Measurements from ENCODE around the gene MED26.

The MED26 gene

DNA sequence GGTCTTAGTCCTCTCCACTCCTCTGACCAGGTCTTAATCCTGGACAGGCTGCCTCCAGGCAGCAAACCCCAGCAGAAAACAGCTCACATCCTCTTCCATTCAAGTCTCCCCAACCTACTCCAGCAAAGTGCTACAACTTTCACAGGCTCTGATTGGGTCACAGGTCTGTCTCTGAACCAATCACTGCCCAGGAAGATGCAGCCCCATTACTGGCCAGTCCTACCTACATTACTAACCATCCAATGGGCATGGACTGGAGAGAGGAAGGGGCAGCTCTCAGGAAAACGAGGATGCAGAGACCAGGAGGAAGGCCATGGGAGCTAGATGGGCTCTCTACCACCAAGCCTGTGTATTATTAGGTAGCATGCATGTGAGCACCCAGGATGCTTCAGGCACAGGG, 12.2 kb downstream of the MED26 start:
- DNase-seq (ENCODE audit: low read depth in 3 of 3), result no peak

DNA sequence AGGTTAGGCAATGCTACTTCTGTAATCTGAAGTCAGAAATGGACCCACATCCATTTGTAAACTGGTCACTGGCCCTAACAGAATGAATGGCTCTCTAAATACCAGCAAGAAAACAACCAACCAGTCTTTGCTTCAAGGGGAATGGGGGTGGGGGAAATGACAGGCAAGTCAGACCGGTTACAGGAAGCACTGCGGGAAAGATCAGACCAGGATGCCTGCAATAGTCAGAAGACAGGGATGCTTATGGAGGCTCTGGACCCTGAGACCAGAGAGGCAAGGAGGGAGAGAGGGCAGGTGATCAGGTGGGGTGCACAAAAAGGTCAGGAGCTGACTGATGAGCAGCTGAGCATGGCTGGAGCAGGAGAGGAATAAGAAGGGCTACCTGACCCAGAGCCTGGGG, 13.1 kb downstream of the MED26 start:
- no peak for DNase-seq (ENCODE audit: low read depth in 3 of 3)

DNA sequence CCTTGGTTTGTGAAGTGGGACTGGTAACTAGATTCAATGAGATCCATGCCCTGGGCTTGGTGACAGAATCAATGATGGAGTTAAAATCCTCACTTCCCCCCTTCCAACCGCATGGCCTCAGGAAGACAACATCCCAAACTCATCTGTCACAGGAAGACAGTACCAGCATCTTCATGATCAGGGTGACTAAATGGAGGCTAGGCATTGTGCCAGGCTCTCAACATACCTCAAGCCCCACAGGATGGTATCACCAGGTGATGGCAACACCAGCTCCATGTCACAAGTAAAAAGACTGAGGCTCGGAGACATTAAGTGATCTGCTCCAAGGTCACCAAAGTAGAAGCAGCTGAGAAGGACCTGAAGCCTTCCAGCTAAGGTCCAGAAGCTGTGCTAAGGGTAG, 14.2 kb downstream of the MED26 start:
- DNase-seq (ENCODE audit: low read depth in 3 of 3), result no peak

DNA sequence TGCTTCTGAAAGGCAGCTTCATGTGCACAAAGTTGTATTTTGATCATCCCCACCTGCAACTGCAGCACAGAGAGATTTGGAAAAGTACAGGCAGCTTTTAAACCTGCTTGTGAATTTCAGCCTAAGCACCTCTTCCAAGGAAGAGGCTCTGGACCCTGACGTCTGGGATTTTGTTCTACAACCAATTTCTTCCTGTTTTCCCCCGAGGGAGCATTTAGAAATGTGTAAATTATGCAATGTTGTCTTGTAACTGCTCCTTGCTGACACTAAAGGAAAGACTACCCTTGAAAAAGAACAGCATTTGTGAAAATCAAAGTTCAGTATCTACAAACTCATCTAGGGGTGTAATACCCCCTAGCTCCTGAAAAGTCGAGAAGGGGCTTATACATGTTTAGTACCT, 15.4 kb downstream of the MED26 start:
- DNase-seq (ENCODE audit: low read depth in 3 of 3), result no peak

DNA sequence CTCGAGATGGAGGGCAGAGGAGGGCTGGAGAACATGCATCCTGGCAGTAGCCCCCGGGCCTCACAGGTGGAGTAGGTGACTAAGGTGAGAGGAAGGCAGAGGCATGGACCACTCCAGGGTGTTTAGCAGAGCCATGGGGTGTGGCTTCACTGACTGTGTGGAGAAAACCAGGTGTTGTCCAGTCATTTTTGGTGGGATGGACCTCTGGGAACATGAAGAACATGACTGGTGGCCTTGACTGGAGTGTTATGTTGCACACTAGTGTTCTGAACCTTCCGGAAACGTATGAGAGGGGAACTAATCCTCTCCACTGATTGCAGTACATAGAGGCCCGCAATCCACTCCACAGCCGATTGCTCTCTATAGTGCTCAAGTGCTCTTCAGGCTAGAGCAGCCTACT, 16.9 kb downstream of the MED26 start:
- no peak for DNase-seq (ENCODE audit: low read depth in 3 of 3)

DNA sequence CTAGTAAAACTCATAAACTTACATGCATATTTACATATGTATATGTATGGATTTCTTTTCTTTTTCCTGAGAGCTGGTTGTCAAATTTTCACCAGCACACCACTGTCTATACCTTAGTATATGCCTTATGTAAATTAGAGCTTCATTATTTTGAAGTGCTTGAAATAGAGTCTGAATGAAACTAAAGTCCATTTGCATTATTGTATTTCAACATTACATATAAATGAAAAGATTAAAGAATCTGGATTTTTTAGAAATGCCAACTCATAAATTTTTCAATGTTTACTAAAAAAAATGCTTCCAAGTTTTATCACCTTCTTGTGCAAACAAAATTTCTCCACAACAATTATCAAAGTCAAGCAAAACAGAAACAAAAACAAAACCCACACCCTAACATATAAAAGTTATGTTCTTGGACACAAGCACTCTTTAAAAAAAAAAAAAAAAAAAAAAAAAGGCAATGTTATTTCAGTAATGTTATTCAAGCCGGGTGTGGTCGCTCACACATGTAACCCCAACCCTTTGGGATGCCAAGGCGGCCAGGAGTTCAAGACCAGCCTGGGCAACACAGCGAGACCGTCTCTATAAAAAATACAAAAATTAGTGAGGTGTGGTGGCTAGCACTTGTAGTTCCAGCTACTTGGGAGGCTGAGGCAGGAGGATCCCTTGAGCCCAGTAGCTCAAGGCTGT, 18.3 kb downstream of the MED26 start:
- no peak for DNase-seq (ENCODE audit: low read depth in 3 of 3)

DNA sequence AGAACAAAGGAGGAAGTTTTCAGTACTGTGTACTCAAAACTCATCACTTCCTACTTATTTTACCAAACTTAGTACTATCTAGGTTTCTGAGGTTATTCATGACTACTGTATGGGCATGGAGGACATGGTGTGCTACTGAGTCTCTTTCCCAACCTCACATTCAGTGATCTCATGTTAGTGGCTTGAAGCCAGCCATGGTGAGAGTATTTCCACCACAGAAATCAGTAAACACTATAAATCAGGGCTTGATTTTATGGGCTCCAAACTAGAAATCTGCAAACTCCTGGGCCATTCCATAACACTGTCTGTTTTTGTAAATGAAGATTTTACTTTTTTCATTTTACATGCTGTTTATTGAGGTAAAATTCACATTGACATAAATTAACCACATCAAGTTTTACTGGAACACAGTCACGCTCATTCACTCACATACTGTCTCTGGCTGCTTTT, 19.7 kb downstream of the MED26 start:
- no peak for DNase-seq (ENCODE audit: low read depth in 3 of 3)

DNA sequence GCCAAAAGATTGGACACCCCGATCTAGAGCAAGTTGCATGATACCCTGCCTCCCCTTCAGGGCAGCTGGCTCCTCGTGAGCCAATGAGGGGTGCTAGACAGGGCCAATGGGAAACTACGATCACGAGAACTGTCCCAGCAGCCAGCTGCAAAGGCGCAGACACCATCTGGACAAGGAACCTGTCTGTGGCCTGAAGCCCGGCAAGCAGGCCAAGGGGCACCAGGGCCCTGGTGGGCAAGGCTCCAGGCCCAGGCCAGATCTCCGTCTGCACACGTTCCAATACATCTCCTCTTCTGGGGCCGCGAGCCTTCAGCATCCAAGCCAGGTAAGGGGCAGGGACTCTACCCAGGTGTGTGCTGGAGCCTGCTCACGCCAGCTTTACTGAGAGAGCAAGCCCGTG, 20.2 kb downstream of the MED26 start:
- DNase-seq (ENCODE audit: low read depth in 3 of 3), result no peak

DNA sequence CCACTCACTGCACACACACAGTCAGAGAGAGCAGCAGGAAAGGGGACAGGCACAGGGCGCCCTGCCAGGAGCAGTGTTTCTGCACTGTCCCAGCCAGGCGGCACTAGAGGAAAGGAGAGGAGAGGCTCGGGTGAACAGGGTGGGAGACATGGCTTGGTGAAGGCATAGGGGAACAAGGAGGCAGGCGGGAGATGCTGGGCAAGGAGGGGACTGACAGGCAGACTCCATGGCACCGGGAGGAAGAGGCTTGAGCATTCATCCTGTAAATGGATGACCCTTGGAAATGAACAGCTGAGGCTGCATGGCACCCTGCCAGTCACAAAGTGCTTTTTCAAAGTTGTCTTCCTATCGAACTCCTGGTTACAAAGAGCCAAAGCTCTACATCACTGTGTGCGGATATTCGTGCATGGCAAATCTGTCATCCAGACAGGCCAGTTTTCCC, 22.4 kb downstream of the MED26 start:
- DNase-seq (ENCODE audit: low read depth in 3 of 3), result no peak

DNA sequence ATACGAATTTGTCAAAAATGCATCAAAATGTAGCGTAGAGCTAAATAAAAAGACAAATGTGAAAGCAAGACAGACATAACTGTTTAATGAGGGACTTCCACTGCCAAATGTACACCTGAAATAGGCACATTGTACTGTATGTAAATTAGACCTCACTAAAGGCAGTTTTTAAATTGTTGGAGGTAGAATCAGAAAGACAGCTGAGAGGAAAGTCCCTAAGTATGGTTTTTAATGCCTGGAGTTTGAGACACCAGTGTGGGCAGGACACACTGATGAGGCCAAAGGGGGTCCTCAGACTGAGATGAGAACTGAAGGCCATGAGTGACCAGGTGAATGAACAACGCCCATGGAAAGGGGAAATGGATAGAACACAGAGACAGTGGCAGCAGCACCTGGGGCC, 22.9 kb downstream of the MED26 start:
- DNase-seq (ENCODE audit: low read depth in 3 of 3), result no peak

DNA sequence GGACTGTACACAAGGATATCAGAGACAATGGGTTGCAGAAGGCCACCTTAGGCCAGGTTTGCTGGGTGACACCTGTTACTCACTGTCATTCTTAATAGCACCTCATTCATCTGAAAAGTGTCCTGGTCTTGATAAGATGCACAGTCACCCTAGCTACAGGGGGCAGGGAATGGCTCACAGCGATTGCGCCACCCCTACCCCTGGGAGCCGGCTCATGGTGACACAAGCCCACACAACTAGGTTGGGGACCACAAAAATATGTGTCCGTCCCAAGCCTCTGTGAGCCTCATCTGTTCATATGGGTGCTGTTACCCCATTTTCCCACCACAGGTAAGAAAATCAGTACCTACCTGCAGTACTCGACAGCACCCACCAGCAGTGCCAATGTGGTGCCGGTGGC, 23.4 kb downstream of the MED26 start:
- no peak for DNase-seq (ENCODE audit: low read depth in 3 of 3)

DNA sequence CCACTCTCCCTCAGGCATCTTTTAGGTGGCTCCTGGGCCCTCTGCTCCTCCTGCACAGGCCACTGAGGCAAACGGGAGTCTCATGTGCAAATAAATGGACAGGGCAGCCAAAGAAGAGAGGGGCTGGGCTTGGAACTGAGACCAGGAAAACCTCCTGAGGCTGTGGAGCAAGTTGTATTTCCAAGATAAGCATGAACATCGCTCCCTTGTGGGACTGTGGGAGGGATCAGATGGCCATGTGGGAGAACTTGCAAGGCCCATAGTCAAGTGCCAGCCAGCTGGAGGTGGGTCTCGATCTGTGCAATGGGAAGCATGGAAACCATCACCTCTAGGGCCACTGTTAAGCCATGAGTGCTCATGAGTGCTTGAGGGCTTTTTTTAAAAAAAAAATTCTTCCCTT, 24.9 kb downstream of the MED26 start:
- no peak for DNase-seq (ENCODE audit: low read depth in 3 of 3)

DNA sequence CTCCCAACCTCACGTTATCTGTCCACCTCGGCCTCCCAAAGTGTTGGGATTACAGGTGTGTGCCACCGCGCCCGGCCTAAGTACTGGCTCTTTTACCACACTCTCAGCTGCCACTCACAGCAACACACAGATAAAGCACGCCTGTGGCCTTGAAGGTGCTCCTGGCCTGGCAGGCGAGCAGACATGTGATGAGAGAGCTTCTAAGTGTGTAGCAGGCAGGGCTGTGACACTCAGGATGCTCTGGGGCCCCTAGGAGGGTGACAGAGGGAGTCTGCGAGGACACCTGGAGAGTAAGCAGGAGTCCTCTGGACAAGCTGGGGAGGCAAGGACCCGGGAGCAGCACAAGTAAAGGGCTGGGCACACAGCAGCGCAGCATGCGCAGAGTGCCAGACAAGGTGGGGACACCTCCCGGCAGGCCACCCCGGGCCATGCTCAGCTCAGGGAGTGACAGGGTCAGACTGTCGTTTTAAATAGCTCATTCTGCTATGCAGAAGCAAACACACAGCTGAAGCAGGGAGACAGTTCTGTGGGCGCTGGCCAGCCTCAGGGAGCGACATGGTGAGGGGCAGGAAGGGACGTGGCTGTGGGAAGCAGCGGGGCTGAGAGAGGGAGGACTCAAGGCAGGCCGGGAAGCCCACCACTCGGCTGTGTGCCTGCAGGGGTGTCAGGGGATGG, 26.5 kb downstream of the MED26 start:
- no peak for DNase-seq (ENCODE audit: low read depth in 3 of 3)

DNA sequence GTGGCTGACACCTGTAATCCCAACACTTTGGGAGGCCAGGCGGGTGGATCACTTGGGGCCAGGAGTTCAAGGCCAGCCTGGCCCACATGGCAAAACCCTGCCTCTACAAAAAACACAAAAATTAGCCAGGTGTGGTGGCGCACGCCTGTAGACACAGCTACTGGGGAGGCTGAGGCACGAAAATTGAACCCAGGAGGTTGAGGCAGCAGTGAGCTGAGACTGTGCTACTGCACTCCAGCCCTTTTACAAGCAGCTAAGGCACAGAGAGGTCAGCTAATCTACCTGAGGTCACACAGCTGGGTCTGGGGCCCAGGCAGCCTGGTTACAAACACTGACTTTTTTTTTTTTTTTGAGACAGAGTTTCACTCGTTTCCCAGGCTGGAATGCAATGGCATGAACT, 27.2 kb downstream of the MED26 start:
- no peak for DNase-seq (ENCODE audit: low read depth in 3 of 3)

DNA sequence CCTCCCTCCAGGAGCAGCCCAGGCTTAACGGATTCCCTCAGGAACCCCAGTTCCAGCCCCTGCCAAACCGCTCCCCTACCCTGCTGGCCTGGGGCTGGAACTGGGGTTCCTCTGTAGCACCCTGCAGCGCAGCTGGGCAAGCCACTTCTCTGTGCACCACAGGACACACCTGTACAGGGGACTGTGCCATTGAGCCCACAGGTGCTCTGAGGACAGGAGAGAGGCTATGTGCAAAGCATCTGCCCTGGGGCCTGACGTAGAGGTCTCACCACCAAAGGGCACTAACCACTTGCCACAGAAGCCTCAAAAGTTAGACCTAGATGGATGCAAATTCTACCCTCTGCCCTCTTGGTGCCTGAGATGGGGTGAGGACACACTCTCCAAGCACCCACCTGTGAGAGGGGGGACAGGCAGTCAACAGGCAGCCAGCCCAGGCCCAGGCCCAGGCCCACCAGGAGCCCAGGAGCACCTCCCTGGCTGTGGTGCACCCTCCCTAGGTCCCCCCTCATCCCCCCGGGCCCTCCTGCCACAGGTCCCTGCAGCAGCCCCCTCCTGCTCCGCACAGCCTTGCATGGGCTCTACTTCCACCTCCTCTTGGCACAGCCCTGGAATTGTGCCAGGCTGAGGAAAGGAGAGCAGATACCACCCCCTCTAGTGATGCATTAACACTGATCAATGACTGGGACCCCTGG, 28.2 kb downstream of the MED26 start:
- DNase-seq (ENCODE audit: low read depth in 3 of 3), result no peak

DNA sequence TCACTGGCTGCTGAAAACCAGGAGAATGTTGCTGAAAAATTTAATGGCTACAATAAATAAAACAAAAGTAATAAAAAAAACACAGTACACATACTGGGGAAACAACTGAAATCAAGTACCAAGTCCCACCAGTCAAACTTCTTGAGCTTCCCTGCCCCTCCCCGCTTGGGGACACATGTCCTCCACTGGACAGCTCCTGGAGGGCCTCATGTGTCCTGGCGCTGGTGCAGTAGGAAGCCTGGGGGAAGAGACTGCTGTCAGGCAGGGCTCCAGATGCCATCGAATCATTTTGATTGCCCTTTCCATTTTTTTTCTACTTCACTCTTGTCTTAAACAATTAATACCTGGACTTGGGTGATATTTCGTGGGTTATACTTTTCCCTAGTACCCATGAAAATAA, 29.2 kb downstream of the MED26 start:
- no peak for DNase-seq (ENCODE audit: low read depth in 3 of 3)

DNA sequence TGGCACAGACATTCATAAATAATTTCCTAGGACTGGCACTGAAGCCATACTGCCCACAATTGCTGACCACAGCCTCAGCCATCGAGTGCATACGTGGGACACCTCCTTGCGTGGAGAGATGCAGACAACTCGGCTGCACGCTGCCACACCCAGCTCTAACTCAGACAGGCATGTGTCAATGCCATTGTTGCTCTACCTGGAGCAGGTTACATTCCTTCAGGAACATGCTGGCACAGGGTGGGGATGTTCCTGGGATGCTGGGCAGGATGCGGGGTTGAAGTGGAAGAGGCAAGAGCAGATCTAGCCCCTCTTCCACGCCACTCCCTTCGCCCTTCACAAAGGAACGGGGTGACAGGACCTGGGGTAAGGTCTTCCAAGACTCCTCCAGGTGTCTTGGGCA, 31.6 kb downstream of the MED26 start:
- no peak for DNase-seq (ENCODE audit: low read depth in 3 of 3)

DNA sequence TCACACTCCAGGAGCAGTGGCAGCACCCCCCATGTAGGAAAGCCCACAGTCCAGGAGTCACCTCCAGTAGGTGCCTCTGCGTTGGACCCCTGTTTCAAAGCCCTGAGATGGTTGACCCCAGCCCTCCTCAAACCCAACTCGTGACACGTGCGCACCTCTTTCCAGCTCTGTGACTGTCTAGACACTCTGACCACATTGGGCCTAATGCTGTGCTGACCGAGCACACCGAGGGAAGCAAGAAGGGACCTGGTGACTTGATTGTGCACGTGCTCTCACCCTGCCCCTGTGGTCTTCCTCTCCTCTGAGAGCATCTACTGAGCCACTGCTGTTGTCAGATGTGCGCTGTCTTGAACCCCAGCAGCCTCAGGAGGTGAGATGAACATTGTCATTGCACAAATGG, 32.9 kb downstream of the MED26 start:
- DNase-seq (ENCODE audit: low read depth in 3 of 3), result no peak

DNA sequence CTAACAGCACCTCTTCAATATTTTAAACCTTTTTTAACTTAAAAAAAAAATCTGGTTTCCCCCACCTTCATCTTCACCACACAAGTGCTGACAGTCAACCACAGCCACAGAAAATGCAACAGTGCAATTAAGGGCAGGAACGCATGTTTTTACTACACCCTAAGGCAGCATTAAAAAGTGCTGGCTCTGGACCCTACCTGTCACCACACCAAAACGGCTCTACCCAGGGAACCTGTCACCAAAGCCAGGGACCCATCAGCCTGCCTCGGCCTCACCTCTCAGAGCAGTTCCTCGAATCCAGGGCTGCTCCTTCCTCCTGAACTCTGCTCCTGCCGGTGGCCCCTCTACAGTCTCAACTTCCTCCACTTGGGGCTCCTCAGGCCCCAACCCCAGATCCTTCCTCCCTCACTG, 33.3 kb downstream of the MED26 start:
- DNase-seq (ENCODE audit: low read depth in 3 of 3), result no peak

DNA sequence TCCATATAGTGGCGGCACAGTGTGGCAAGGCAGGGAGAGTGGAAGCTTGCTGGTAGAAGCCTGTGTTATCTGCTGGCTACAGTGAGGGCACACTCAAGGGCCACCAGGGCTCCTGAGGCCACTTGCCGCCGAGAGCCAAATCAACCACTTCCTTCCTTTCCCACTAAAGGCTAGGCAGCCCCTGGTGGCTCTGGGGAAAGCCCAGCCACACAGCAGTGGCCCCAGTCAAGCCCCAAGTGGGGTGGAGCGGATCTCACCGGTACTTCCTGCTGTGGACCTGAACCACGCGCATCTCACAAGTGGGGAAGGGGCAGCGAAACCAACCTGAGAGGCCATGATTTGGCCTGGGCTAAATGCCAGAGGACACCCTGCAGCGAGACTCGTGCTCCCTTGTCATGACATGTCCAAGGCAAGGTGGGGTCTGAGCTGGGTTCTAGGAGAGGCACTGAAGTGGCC, 33.8 kb downstream of the MED26 start:
- DNase-seq (ENCODE audit: low read depth in 3 of 3), result no peak

DNA sequence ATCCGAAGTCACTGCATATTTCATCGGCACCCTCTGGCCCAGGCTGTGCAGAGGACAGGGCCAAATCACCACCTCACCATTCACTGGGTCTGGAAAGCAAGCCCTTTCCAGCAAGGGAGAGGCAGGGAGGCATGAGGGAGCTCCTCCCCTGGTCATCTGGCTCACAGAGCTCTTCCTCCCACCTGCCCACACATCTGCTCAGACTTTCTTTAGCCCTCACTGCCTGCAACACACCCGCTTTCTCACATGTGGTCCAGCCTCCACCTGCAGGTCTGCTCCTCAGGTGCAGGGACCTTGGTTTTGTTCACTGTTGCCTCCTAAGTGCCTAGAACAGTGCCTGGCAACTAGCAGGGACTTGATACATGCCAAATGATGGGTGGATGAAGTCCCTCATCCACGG, 34.8 kb downstream of the MED26 start:
- DNase-seq (ENCODE audit: low read depth in 3 of 3), result no peak

DNA sequence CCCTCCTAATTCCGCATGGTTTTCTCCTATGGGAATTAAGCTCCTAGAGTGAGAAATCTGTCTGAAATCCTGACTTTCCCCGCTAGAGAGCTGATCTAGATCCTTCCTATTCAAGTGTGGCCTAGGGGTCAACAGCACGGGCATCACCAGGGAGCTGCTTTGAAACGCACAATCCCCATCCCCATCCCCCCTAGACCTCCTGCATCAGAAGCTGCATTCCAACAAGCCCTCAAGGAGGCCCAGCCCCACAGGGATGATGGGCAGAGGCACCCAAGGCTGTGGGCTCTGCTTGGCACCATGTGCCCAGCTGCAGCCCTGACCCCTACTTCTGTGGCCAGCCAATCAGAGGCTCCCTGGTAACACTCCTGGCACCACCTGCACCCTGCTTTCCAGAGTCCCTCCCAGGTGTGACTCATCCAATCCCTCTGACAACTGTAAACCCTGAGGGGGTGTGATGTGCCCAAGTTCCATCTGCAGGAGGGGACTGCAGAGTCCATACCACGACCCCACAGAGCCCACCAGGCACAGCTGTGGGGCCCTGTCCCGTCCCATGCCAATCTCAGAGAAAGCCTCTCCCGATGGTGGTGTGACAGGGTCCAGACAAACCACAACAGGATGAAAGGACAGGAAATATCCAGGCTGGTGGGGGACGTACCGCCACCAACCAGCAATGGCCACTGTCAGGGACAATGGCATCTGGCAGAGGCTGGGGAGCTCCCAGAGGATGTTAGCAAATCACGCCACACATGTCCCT, 36.0 kb downstream of the MED26 start:
- no peak for DNase-seq (ENCODE audit: low read depth in 3 of 3)
